ENCODE results near the gene TMEM181.
"Not testable (repeated sequence)": the region's sequence is repeated elsewhere in the genome, so short reads cannot be mapped to it uniquely, and the experiment has no call there.

TMEM181 gene

GRCh38 chr6:158595223-158595622, 35.3 kb downstream of the TMEM181 start:
- H3K36me3 ChIP-seq (ENCODE audit: control insufficient read depth in 2 of 2, insufficient read depth in 2 of 2, low read length in 2 of 2): peaks cover 12 to 21% of the 10 kb centered on the region in 2 donors
- H3K27me3 ChIP-seq (ENCODE audit: control insufficient read depth in 1 of 2, insufficient read depth in 2 of 2, low read length in 2 of 2): no peaks in the 10 kb centered on the region

DNA sequence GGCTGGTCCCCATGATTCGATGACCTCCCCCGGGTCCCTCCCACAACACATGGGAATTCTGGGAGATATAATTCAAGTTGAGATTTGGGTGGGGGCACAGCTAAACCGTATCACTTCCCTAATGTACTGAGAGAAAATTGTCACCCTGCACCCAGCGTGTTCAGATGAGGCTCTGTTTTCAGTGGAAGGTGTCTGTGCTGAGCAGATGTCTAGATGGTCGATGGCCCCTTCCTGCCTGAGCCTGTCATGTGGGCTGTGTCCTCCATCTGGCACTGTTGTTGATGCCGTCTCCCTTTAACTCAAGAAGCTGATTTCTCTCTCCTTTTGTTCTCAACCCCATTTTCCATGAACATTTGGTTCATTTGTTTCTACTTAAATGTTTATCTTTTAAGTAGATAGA, 37.0 kb downstream of the TMEM181 start:
- H3K27ac ChIP-seq (ENCODE audit: low read length): no peak overlapping the region
- H3K36me3 ChIP-seq (ENCODE audit: control insufficient read depth in 2 of 2, insufficient read depth in 2 of 2, low read length in 2 of 2): peaks cover under 1 to 11% of the 10 kb centered on the region in 2 donors
- no peaks in the 10 kb centered on the region for H3K27me3 ChIP-seq (ENCODE audit: control insufficient read depth in 1 of 2, insufficient read depth in 2 of 2, low read length in 2 of 2)
- no peaks in the 10 kb centered on the region for H3K4me1 ChIP-seq (ENCODE audit: control insufficient read depth, insufficient read depth, low read length)
- H3K4me3 ChIP-seq (ENCODE audit: low read length in 2 of 2): no peak overlapping the region
- H3K9ac ChIP-seq (ENCODE audit: low read length in 2 of 2): no peak overlapping the region
- no peaks in the 10 kb centered on the region for H3K9me3 ChIP-seq (ENCODE audit: control insufficient read depth in 2 of 2, low read length in 2 of 2)

More at GRCh38 chr6:158595223-158595622, 35.3 kb downstream of the TMEM181 start:
- Histone ChIP-seq H3K9me3 (ENCODE audit: control insufficient read depth in 2 of 2, low read length in 2 of 2) (no peaks in the 10 kb centered on the region), H3K4me3 (ENCODE audit: low read length in 2 of 2) (no peak overlapping the region), H3K9ac (ENCODE audit: low read length in 2 of 2) (no peak overlapping the region), H3K4me1 (ENCODE audit: control insufficient read depth, insufficient read depth, low read length) (no peaks in the 10 kb centered on the region), H3K27ac (ENCODE audit: low read length) (no peak overlapping the region)

GRCh38 chr6:158597565-158597964, 37.7 kb downstream of the TMEM181 start:
- no peak overlapping the region for H3K4me3 ChIP-seq (ENCODE audit: low read length in 2 of 2)
- H3K4me1 ChIP-seq (ENCODE audit: control insufficient read depth, insufficient read depth, low read length): no peaks in the 10 kb centered on the region
- H3K27ac ChIP-seq (ENCODE audit: low read length): no peak overlapping the region
- no peaks in the 10 kb centered on the region for H3K27me3 ChIP-seq (ENCODE audit: control insufficient read depth in 1 of 2, insufficient read depth in 2 of 2, low read length in 2 of 2)
- peaks cover 0 to 6% of the 10 kb centered on the region in 2 donors for H3K36me3 ChIP-seq (ENCODE audit: control insufficient read depth in 2 of 2, insufficient read depth in 2 of 2, low read length in 2 of 2)
- no peaks in the 10 kb centered on the region for H3K9me3 ChIP-seq (ENCODE audit: control insufficient read depth in 2 of 2, low read length in 2 of 2)
- no peak overlapping the region for H3K9ac ChIP-seq (ENCODE audit: low read length in 2 of 2)

DNA sequence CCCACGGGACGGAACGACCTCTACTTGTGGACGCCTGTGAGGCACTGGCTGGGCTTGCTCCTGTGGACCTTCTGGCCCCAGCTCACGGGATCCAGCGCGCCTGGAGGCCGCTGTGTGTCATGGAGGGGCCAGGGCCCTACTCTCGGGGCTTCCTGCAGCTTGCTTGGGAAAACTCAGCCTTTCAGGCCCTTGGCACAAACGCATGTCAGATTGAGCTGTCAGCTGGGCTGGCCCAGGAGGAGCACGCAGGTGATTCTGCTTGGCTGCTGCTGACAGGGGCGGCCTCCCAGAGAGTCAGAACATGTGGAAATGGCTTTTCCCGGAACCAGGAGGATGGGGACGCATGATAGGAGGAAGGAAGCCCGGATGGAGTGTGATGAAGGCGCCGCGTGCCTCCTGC, 39.7 kb downstream of the TMEM181 start:
- Histone ChIP-seq H3K27me3 (ENCODE audit: control insufficient read depth in 1 of 2, insufficient read depth in 2 of 2, low read length in 2 of 2) (no peaks in the 10 kb centered on the region), H3K36me3 (ENCODE audit: control insufficient read depth in 2 of 2, insufficient read depth in 2 of 2, low read length in 2 of 2) (peaks cover 0 to 6% of the 10 kb centered on the region in 2 donors), H3K27ac (ENCODE audit: low read length) (no peak overlapping the region), H3K9ac (ENCODE audit: low read length in 2 of 2) (no peak overlapping the region), H3K9me3 (ENCODE audit: control insufficient read depth in 2 of 2, low read length in 2 of 2) (no peaks in the 10 kb centered on the region), H3K4me3 (ENCODE audit: low read length in 2 of 2) (no peak overlapping the region), H3K4me1 (ENCODE audit: control insufficient read depth, insufficient read depth, low read length) (no peaks in the 10 kb centered on the region)

- Histone ChIP-seq H3K27me3 (ENCODE audit: control insufficient read depth in 1 of 2, insufficient read depth in 2 of 2, low read length in 2 of 2) (no peaks in the 10 kb centered on the region), H3K9me3 (ENCODE audit: control insufficient read depth in 2 of 2, low read length in 2 of 2) (no peaks in the 10 kb centered on the region), H3K36me3 (ENCODE audit: control insufficient read depth in 2 of 2, insufficient read depth in 2 of 2, low read length in 2 of 2) (peaks cover 0 to 14% of the 10 kb centered on the region in 2 donors), H3K4me1 (ENCODE audit: control insufficient read depth, insufficient read depth, low read length) (no peaks in the 10 kb centered on the region), H3K27ac (ENCODE audit: low read length) (no peak overlapping the region), H3K9ac (ENCODE audit: low read length in 2 of 2) (no peak overlapping the region), H3K4me3 (ENCODE audit: low read length in 2 of 2) (no peak overlapping the region)
Measured at GRCh38 chr6:158603261-158604047, 43.6 kb downstream of the TMEM181 start.

GRCh38 chr6:158604048-158604406, 44.1 kb downstream of the TMEM181 start:
- peaks cover under 1 to 16% of the 10 kb centered on the region in 2 donors for H3K36me3 ChIP-seq (ENCODE audit: control insufficient read depth in 2 of 2, insufficient read depth in 2 of 2, low read length in 2 of 2)
- H3K4me1 ChIP-seq (ENCODE audit: control insufficient read depth, insufficient read depth, low read length): no peaks in the 10 kb centered on the region
- H3K4me3 ChIP-seq (ENCODE audit: low read length in 2 of 2): no peak overlapping the region
- no peaks in the 10 kb centered on the region for H3K27me3 ChIP-seq (ENCODE audit: control insufficient read depth in 1 of 2, insufficient read depth in 2 of 2, low read length in 2 of 2)
- H3K27ac ChIP-seq (ENCODE audit: low read length): no peak overlapping the region
- H3K9ac ChIP-seq (ENCODE audit: low read length in 2 of 2): no peak overlapping the region
- no peaks in the 10 kb centered on the region for H3K9me3 ChIP-seq (ENCODE audit: control insufficient read depth in 2 of 2, low read length in 2 of 2)

GRCh38 chr6:158605266-158605878, 45.5 kb downstream of the TMEM181 start:
- Histone ChIP-seq H3K4me3 (ENCODE audit: low read length in 2 of 2) (no peak overlapping the region), H3K36me3 (ENCODE audit: control insufficient read depth in 2 of 2, insufficient read depth in 2 of 2, low read length in 2 of 2) (peaks cover 13 to 26% of the 10 kb centered on the region in 2 donors), H3K27ac (ENCODE audit: low read length) (no peak overlapping the region)

GRCh38 chr6:158606011-158606410, 46.1 kb downstream of the TMEM181 start:
- H3K27me3 ChIP-seq (ENCODE audit: control insufficient read depth in 1 of 2, insufficient read depth in 2 of 2, low read length in 2 of 2); H3K4me3 ChIP-seq (ENCODE audit: low read length in 2 of 2); H3K9me3 ChIP-seq (ENCODE audit: control insufficient read depth in 2 of 2, low read length in 2 of 2); H3K27ac ChIP-seq (ENCODE audit: low read length); H3K4me1 ChIP-seq (ENCODE audit: control insufficient read depth, insufficient read depth, low read length); H3K9ac ChIP-seq (ENCODE audit: low read length in 2 of 2): not testable (repeated sequence)
- peaks cover 18 to 31% of the 10 kb centered on the region in 2 donors for H3K36me3 ChIP-seq (ENCODE audit: control insufficient read depth in 2 of 2, insufficient read depth in 2 of 2, low read length in 2 of 2)

More at GRCh38 chr6:158605266-158605878, 45.5 kb downstream of the TMEM181 start:
- no peak overlapping the region for H3K9ac ChIP-seq (ENCODE audit: low read length in 2 of 2)
- no peaks in the 10 kb centered on the region for H3K9me3 ChIP-seq (ENCODE audit: control insufficient read depth in 2 of 2, low read length in 2 of 2)
- no peaks in the 10 kb centered on the region for H3K27me3 ChIP-seq (ENCODE audit: control insufficient read depth in 1 of 2, insufficient read depth in 2 of 2, low read length in 2 of 2)
- no peaks in the 10 kb centered on the region for H3K4me1 ChIP-seq (ENCODE audit: control insufficient read depth, insufficient read depth, low read length)

- H3K9ac ChIP-seq (ENCODE audit: low read length in 2 of 2): no peak overlapping the region
Measured at GRCh38 chr6:158606935-158607334, 47.0 kb downstream of the TMEM181 start.

GRCh38 chr6:158607411-158608170, 47.7 kb downstream of the TMEM181 start:
- no peaks in the 10 kb centered on the region for H3K27me3 ChIP-seq (ENCODE audit: control insufficient read depth in 1 of 2, insufficient read depth in 2 of 2, low read length in 2 of 2)
- no peaks in the 10 kb centered on the region for H3K4me1 ChIP-seq (ENCODE audit: control insufficient read depth, insufficient read depth, low read length)
- H3K4me3 ChIP-seq (ENCODE audit: low read length in 2 of 2): no peak overlapping the region
- no peak overlapping the region for H3K9ac ChIP-seq (ENCODE audit: low read length in 2 of 2)
- no peaks in the 10 kb centered on the region for H3K9me3 ChIP-seq (ENCODE audit: control insufficient read depth in 2 of 2, low read length in 2 of 2)
- no peak overlapping the region for H3K27ac ChIP-seq (ENCODE audit: low read length)
- H3K36me3 ChIP-seq (ENCODE audit: control insufficient read depth in 2 of 2, insufficient read depth in 2 of 2, low read length in 2 of 2): peaks cover 21 to 34% of the 10 kb centered on the region in 2 donors

More at GRCh38 chr6:158606935-158607334, 47.0 kb downstream of the TMEM181 start:
- Histone ChIP-seq H3K36me3 (ENCODE audit: control insufficient read depth in 2 of 2, insufficient read depth in 2 of 2, low read length in 2 of 2) (peaks cover 21 to 34% of the 10 kb centered on the region in 2 donors), H3K4me3 (ENCODE audit: low read length in 2 of 2) (no peak overlapping the region), H3K27me3 (ENCODE audit: control insufficient read depth in 1 of 2, insufficient read depth in 2 of 2, low read length in 2 of 2) (no peaks in the 10 kb centered on the region), H3K4me1 (ENCODE audit: control insufficient read depth, insufficient read depth, low read length) (no peaks in the 10 kb centered on the region), H3K9me3 (ENCODE audit: control insufficient read depth in 2 of 2, low read length in 2 of 2) (no peaks in the 10 kb centered on the region), H3K27ac (ENCODE audit: low read length) (no peak overlapping the region)

All from stomach smooth muscle (tissue), 2 donors.